HepG2 (cell line): ENCODE results near the gene FOSB. TPM values are rescaled to one million over a fixed set of nuclear protein-coding genes. Genes with fewer than 3 reads are reported as not detected.
A peak's percentile ranks its signal among the peaks of the same experiment; 100 is the strongest.

ENCODE experiments used
- CBX2 ChIP-seq, 2 experiments: fragments of 200-600 bp in 1 of 2; sonication (generic); formaldehyde crosslinking in 1 of 2; IDR thresholded peaks; 2 replicates each; pipeline versions ENCODE4 v1.7.0 to v1.8.1; 2018 to 2022; ENCODE audit warnings: low read depth in 2 of 2, low read length in 1 of 2, mild to moderate bottlenecking in 1 of 2, missing genetic modification reagents in 1 of 2
- CENPT ChIP-seq: sonication (generic); formaldehyde crosslinking; IDR thresholded peaks from 2 replicates; pipeline ENCODE4 v1.8.0; 2022; ENCODE audit warnings: low read depth, mild to moderate bottlenecking, moderate library complexity, missing genetic modification reagents
- ELF1 ChIP-seq: sonication (generic); formaldehyde crosslinking; IDR thresholded peaks from 2 replicates; pipeline ENCODE4 v1.4.0; 2020; ENCODE audit warnings: missing genetic modification reagents
- FOXM1 ChIP-seq: sonication (generic); formaldehyde crosslinking; IDR thresholded peaks from 2 replicates; pipeline ENCODE4 v1.5.0; 2020; ENCODE audit warnings: missing genetic modification reagents
- GMEB1 ChIP-seq: sonication (generic); formaldehyde crosslinking; IDR thresholded peaks from 2 replicates; pipeline ENCODE4 v1.5.1; 2020; ENCODE audit warnings: missing genetic modification reagents, mild to moderate bottlenecking, borderline replicate concordance
- HNRNPL ChIP-seq: fragments of 200-400 bp; formaldehyde crosslinking; IDR thresholded peaks from 2 replicates; pipeline ENCODE4 v1.6.1; 2017; ENCODE audit warnings: mild to moderate bottlenecking, low read depth, low read length
- MBD4 ChIP-seq: IDR thresholded peaks from 2 replicates; pipeline ENCODE4 v1.6.1; 2012; ENCODE audit warnings: low read length, inconsistent platforms, borderline replicate concordance
- MEIS1 ChIP-seq: sonication (generic); formaldehyde crosslinking; IDR thresholded peaks from 2 replicates; pipeline ENCODE4 v1.9.0; 2021; ENCODE audit warnings: mild to moderate bottlenecking, missing genetic modification reagents, moderate library complexity, borderline replicate concordance
- NFYC ChIP-seq: IDR thresholded peaks from 2 replicates; pipeline ENCODE4 v1.6.1; 2016; ENCODE audit warnings: missing genetic modification reagents, missing compliant biosample characterization
- POLR2G ChIP-seq: fragments of 200-400 bp; formaldehyde crosslinking; IDR thresholded peaks from 2 replicates; pipeline ENCODE4 v1.6.1; 2018; ENCODE audit warnings: mild to moderate bottlenecking, low read depth, low read length, moderate library complexity
- RBAK ChIP-seq: sonication (generic); formaldehyde crosslinking; IDR thresholded peaks from 2 replicates; pipeline ENCODE4 v1.5.1; 2020; ENCODE audit warnings: mild to moderate bottlenecking, missing genetic modification reagents
- RORA ChIP-seq: sonication (generic); formaldehyde crosslinking; IDR thresholded peaks from 2 replicates; pipeline ENCODE4 v1.5.0; 2020; ENCODE audit warnings: mild to moderate bottlenecking, missing genetic modification reagents, moderate library complexity
- SP4 ChIP-seq: sonication (generic); formaldehyde crosslinking; IDR thresholded peaks from 2 replicates; pipeline ENCODE4 v1.8.1; 2023; ENCODE audit warnings: mild to moderate bottlenecking, missing genetic modification reagents
- SRY ChIP-seq: sonication (generic); formaldehyde crosslinking; IDR thresholded peaks from 2 replicates; pipeline ENCODE4 v1.8.0; 2022; ENCODE audit warnings: mild to moderate bottlenecking, missing genetic modification reagents
- ZFAT ChIP-seq: sonication (generic); formaldehyde crosslinking; conservative IDR thresholded peaks from 2 replicates; pipeline ENCODE4 v1.8.1; 2023; ENCODE audit warnings: missing genetic modification reagents, inconsistent platforms
- ZNF101 ChIP-seq: sonication (generic); formaldehyde crosslinking; IDR thresholded peaks from 2 replicates; pipeline ENCODE4 v1.4.0; 2020; ENCODE audit warnings: mild to moderate bottlenecking, low read depth, missing genetic modification reagents, borderline replicate concordance
- ZNF17 ChIP-seq: sonication (generic); formaldehyde crosslinking; IDR thresholded peaks from 2 replicates; pipeline ENCODE4 v1.5.0; 2020; ENCODE audit warnings: mild to moderate bottlenecking, missing genetic modification reagents
- ZNF275 ChIP-seq: sonication (generic); formaldehyde crosslinking; IDR thresholded peaks from 2 replicates; pipeline ENCODE4 v1.8.0; 2022; ENCODE audit warnings: missing genetic modification reagents, mild to moderate bottlenecking, inconsistent platforms, borderline replicate concordance
- ZNF460 ChIP-seq: sonication (generic); formaldehyde crosslinking; IDR thresholded peaks from 2 replicates; pipeline ENCODE4 v1.5.1; 2020; ENCODE audit warnings: missing genetic modification reagents, mild to moderate bottlenecking, borderline replicate concordance
- ZNF607 ChIP-seq: sonication (generic); formaldehyde crosslinking; IDR thresholded peaks from 2 replicates; pipeline ENCODE4 v1.5.1; 2020; ENCODE audit warnings: missing genetic modification reagents, mild to moderate bottlenecking, borderline replicate concordance
- ZNF713 ChIP-seq: sonication (generic); formaldehyde crosslinking; IDR thresholded peaks from 2 replicates; pipeline ENCODE4 v1.4.0; 2020; ENCODE audit warnings: mild to moderate bottlenecking, missing genetic modification reagents
- ZNF737 ChIP-seq: sonication (generic); formaldehyde crosslinking; IDR thresholded peaks from 2 replicates; pipeline ENCODE4 v1.5.0; 2020; ENCODE audit warnings: missing genetic modification reagents, mild to moderate bottlenecking, borderline replicate concordance
- ZNF850 ChIP-seq: sonication (generic); formaldehyde crosslinking; conservative IDR thresholded peaks from 2 replicates; pipeline ENCODE4 v1.9.0; 2021; ENCODE audit warnings: mild to moderate bottlenecking, missing genetic modification reagents
- ZSCAN25 ChIP-seq: sonication (generic); formaldehyde crosslinking; IDR thresholded peaks from 2 replicates; pipeline ENCODE4 v1.8.0; 2022; ENCODE audit warnings: mild to moderate bottlenecking, missing genetic modification reagents
- polyA plus RNA-seq, 8 experiments: library from polyadenylated mRNA; depleted of rRNA in 3 of 8; stranded (reverse) in 7 of 8; unstranded in 1 of 8; fragments of >200 nt; fragmentation: Illumina TruSeq in 4 of 8; extraction: Trizol in 4 of 8; gene quantifications; 2 replicates each; pipeline versions ENCODE4 v1.2.1 to v1.2.3, GENCODE V29; 2011 to 2016; ENCODE audit warnings: low read depth in 4 of 8, missing spikeins in 1 of 8, mixed read lengths in 1 of 8; ENCODE audit not compliant: insufficient read depth in 1 of 8
- total RNA-seq, 5 experiments: library from RNA; depleted of rRNA; stranded (reverse); fragments of >200 nt; fragmentation: Illumina TruSeq; extraction: Trizol; gene quantifications; 2 replicates each; pipeline ENCODE4 v1.2.3, GENCODE V29; 2016; ENCODE audit warnings: low read depth in 1 of 5
- TF ChIP-seq, protein P1 (sequence below): sonication (generic); formaldehyde crosslinking; IDR thresholded peaks from 2 replicates; pipeline ENCODE4 v1.5.1; 2020; ENCODE audit warnings: missing genetic modification reagents, mild to moderate bottlenecking, borderline replicate concordance
- TF ChIP-seq, protein P2 (sequence below): sonication (generic); formaldehyde crosslinking; IDR thresholded peaks from 2 replicates; pipeline ENCODE4 v1.8.0; 2022; ENCODE audit warnings: low read depth, missing genetic modification reagents

FOSB gene
- total and polyA plus RNA-seq, 2 of the 13 experiments (the other 11 are each of a cell fraction or from before 2014, with no cell fraction given) = 2.8 to 6.0 TPM

DNA sequence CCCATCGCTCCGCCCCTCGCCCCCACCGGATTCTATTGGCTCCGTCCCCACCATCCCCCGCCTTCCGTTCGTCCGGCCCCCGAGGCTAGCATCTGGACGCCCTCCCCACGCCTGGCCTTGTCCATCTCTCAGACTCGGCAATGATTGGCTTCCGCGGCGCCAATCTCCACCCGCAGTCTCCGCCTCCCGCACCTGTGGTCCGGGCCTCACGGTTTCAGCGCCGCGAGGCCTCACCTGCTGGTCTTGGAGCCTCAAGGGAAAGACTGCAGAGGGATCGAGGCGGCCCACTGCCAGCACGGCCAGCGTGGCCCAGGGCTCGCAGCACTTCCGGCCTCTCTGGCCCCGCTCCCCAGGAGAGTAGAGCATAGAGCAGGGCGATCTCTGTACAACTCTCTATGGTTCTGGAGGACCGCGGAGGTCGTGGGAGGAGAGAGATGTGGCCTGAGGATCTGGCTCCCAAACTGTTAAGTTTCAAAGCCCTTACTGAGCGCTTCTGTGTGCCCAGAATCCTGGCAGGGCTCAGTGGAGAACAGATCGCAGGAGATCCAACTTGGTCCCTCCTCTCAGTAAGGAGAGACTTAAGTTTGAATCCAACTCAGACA lies 44.1 kb upstream of the FOSB start, which contains the start of gene ERCC1 (continued):
- TF ChIP-seq GMEB1 (CRISPR knock-in tag) (peak; percentile 87), ZNF275 (CRISPR knock-in tag) (no peak), CBX2 (IDR thresholded peaks at IDR 0.05; ENCODE audit: low read depth, low read length) (no peak), CBX2 (CRISPR knock-in tag; IDR thresholded peaks at IDR 0.05; ENCODE audit: low read depth) (no peak), ZNF17 (no peak), MEIS1 (CRISPR knock-in tag) (no peak; the same call in 1 of the 2 replicates), ZNF607 (peak; percentile 61), ELF1 (CRISPR knock-in tag) (peak; percentile 94), ZNF460 (CRISPR knock-in tag) (no peak; the same call in 1 of the 2 replicates), ZFAT (CRISPR knock-in tag) (no peak), CENPT (CRISPR knock-in tag) (0 out of 2 replicates have a peak, but pooled peaks have one; percentile 51), SRY (CRISPR knock-in tag) (peak; percentile 57; the same call in 1 of the 2 replicates), ZNF713 (peak; percentile 67; the same call in 1 of the 2 replicates), ZSCAN25 (CRISPR knock-in tag) (no peak), FOXM1 (CRISPR knock-in tag) (no peak), SP4 (CRISPR knock-in tag) (peak; percentile 95), NFYC (CRISPR knock-in tag) (peak; percentile 89), ZNF101 (peak; percentile 86; the same call in 1 of the 2 replicates), ZNF737 (CRISPR knock-in tag) (no peak), RORA (CRISPR knock-in tag) (no peak), ZNF850 (CRISPR knock-in tag) (no peak), HNRNPL (0 out of 2 replicates have a peak, but pooled peaks have one; percentile 21), POLR2G (peak; percentile 92), RBAK (CRISPR knock-in tag) (no peak), MBD4 (no peak)
- TF ChIP-seq, protein P1, sequence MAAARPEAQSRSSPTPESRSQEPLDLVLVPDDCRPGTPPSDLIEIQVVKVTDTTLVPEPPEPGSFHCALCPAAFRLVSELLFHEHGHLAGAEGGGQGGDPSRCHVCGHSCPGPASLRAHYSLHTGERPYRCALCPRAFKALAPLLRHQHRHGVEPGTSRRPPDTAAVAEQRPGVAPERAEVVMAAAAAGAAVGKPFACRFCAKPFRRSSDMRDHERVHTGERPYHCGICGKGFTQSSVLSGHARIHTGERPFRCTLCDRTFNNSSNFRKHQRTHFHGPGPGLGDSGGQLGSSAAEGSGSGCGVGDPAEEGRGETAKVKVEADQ (CRISPR knock-in tag) = no peak
- TF ChIP-seq, protein P2, sequence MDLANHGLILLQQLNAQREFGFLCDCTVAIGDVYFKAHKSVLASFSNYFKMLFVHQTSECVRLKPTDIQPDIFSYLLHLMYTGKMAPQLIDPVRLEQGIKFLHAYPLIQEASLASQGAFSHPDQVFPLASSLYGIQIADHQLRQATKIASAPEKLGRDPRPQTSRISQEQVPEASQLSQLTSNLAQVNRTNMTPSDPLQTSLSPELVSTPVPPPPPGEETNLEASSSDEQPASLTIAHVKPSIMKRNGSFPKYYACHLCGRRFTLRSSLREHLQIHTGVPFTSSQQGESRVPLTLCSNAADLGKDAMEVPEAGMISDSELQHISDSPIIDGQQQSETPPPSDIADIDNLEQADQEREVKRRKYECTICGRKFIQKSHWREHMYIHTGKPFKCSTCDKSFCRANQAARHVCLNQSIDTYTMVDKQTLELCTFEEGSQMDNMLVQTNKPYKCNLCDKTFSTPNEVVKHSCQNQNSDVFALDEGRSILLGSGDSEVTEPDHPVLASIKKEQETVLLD = peak; percentile 89
